ENCODE measurements around the gene KCNJ6.

DNA sequence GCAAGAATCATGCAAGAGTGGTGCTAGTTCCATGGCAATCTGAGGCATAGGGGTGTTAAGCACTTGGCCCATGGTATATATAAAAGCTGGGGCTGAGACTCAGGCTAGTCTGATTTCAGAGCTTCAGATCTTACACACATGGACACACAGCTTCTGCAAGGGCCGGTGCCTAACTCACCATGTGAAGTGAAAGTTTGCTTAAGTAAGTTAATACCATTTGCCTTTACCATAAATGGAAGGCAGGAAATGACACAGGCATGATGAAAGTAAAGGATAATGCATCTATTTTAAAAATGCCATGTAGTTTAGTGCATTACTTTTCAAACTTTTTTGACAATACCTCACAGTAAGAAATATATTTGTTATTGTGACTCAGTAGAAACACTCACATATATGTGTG is 122.6 kb downstream of the KCNJ6 start:
- TF ChIP-seq, protein P1, sequence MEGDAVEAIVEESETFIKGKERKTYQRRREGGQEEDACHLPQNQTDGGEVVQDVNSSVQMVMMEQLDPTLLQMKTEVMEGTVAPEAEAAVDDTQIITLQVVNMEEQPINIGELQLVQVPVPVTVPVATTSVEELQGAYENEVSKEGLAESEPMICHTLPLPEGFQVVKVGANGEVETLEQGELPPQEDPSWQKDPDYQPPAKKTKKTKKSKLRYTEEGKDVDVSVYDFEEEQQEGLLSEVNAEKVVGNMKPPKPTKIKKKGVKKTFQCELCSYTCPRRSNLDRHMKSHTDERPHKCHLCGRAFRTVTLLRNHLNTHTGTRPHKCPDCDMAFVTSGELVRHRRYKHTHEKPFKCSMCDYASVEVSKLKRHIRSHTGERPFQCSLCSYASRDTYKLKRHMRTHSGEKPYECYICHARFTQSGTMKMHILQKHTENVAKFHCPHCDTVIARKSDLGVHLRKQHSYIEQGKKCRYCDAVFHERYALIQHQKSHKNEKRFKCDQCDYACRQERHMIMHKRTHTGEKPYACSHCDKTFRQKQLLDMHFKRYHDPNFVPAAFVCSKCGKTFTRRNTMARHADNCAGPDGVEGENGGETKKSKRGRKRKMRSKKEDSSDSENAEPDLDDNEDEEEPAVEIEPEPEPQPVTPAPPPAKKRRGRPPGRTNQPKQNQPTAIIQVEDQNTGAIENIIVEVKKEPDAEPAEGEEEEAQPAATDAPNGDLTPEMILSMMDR (IDR thresholded peaks at IDR 0.05): no peak
- TF ChIP-seq POLR2AphosphoS5 (IDR thresholded peaks at IDR 0.05; ENCODE audit: insufficient read depth in 1 of 2, low read depth in 1 of 2): no peak
